Activated T-cell treated with anti-CD3 and anti-CD28 coated beads for 4 hours (primary cell): Measurements from ENCODE around the gene DHX36.

Experiments used
- DNase-seq: peaks from one replicate; pipeline ENCODE4 v3.0.0-alpha.2; 2020

Gene DHX36

DNA sequence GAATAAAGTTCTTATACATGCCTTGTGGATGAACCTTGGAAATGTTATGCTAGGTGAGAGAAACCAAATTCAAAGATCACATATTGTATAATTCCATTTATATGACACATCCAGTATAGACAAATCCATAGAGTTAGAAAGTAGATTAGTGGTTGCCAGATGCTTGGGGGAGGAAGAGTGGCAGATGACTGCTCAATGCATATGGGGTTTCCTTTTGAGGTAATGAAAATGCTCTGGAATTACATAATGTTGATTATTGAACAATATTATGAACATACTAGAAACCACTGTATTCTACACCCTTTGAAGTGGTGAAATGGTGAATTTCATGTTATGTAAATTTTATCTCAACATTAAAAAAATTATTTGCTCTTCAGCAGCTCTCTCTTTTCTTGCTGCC lies 100.8 kb downstream of the DHX36 start:
- DNase-seq, result no peak
